ENCODE measurements around the gene MRPL58. TPM values are rescaled to one million over a fixed set of nuclear protein-coding genes. Genes with fewer than 3 reads are reported as not detected.
"Not testable (repeated sequence)": the region's sequence is repeated elsewhere in the genome, so short reads cannot be mapped to it uniquely, and the experiment has no call there.

Gene MRPL58
- total and polyA plus RNA-seq, 2 of the 8 experiments (the other 6 are each of a cell fraction or from before 2014, with no cell fraction given) = 43.6 to 49.1 TPM

DNA sequence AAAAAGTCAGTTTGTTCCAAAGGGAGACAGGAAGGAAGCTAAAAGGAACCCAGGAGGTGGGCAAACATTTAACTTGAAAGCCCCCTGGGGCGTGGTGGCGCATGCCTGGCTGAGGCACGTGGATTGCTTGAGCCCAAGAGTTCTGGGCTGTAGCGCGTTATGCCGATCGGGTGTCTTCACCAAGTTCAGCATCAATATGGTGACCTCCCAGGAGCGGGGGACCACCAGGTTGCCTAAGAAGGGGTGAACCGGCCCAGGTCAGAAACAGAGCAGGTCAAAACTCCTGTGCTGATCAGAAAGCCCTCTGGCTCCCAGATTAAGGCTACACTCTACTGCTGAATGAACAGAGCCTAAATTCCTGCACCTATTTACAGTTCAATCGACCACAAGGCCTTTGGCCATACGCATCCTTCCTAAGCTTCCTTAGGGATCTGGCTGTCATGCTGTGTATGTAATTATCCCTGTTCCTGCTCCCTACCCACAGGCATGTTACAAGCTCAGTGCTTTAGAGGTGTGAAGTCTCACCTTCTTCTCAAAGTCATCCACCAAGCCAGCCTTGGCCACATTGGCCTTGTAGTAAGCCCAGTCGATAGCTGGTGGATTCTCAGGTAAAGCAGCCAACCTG, 29.3 kb downstream of the MRPL58 start (continued):
- TF ChIP-seq ATF2 (IDR thresholded peaks at IDR 0.05; ENCODE audit: low read length) (no peak), BRCA1 (IDR thresholded peaks at IDR 0.05; ENCODE audit: low read depth, low read length) (no peak), EGR1 (IDR thresholded peaks at IDR 0.05; ENCODE audit: borderline replicate concordance, low read depth, low read length) (no peak), SP2 (IDR thresholded peaks at IDR 0.05; ENCODE audit: low read length) (no peak), POU5F1 (IDR thresholded peaks at IDR 0.05; ENCODE audit: low read depth, low read length) (no peak), YY1 (IDR thresholded peaks at IDR 0.05; ENCODE audit: low read depth, low read length) (no peak), CTBP2 (IDR thresholded peaks at IDR 0.05; ENCODE audit: borderline replicate concordance, insufficient read depth, insufficient read length, low read length) (no peak)

GRCh38 chr17:75043789-75044188, 31.3 kb downstream of the MRPL58 start:
- H3K27me3 ChIP-seq (replicated peaks in 1 of 4; ENCODE audit: control insufficient read depth in 3 of 4, extremely low read depth in 1 of 4, insufficient read depth in 3 of 4, low read length in 3 of 4); H2BK15ac ChIP-seq (ENCODE audit: low read length); H3K4me2 ChIP-seq (ENCODE audit: insufficient read depth in 1 of 2, low read depth in 2 of 2, low read length in 2 of 2); FAIRE-seq; H3K14ac ChIP-seq (ENCODE audit: insufficient read length); H2AFZ ChIP-seq (ENCODE audit: low read length); H2BK5ac ChIP-seq (ENCODE audit: low read depth, low read length); H3K23ac ChIP-seq (ENCODE audit: insufficient read length); H3K23me2 ChIP-seq (ENCODE audit: low read depth, low read length); H4K20me1 ChIP-seq (replicated peaks in 1 of 2; ENCODE audit: control insufficient read depth in 1 of 2, insufficient read depth in 2 of 2, low read length in 2 of 2); H4K5ac ChIP-seq (ENCODE audit: insufficient read length, low read depth, low read length); H3K27ac ChIP-seq (ENCODE audit: low read depth, low read length); DNase-seq (ENCODE audit: low read depth in 1 of 2, low spot score in 2 of 2); H3K9ac ChIP-seq (replicated peaks in 1 of 4; ENCODE audit: extremely low read depth in 1 of 4, low read depth in 3 of 4, low read length in 3 of 4); H3K9me3 ChIP-seq (ENCODE audit: insufficient read depth in 2 of 2, low read depth in 1 of 2, low read length in 1 of 2); H2BK12ac ChIP-seq (ENCODE audit: low read depth, low read length); H3K56ac ChIP-seq (replicated peaks; ENCODE audit: insufficient read length, low read depth, low read length); H4K8ac ChIP-seq (ENCODE audit: extremely low read depth, insufficient read depth, low read length); H2AK5ac ChIP-seq (ENCODE audit: low read depth, low read length); H3K18ac ChIP-seq (ENCODE audit: extremely low read depth, low read length); H3K79me1 ChIP-seq (ENCODE audit: low read depth, low read length); H3K4me3 ChIP-seq (ENCODE audit: extremely low read depth in 1 of 4, insufficient read depth in 2 of 4, low read depth in 3 of 4, low read length in 4 of 4): not testable (repeated sequence)
- H3K36me3 ChIP-seq (ENCODE audit: control insufficient read depth in 2 of 4, insufficient read depth in 4 of 4, low read length in 3 of 4) = peaks cover 4 to 37% (median 22%) of the 10 kb centered on the region in 4 experiments; a peak in 7 of 8 replicates
- 0 out of 2 replicates have a peak overlapping the region, but pooled peaks have one; percentile 72 for H2BK20ac ChIP-seq (ENCODE audit: low read length)
- 82% methylated on average over 4 of the region's 5 CpGs; no CpG with 5 or more reads in 1 of the 2 experiments for WGBS, 2 experiments (ENCODE audit: extremely low coverage in 1 of 2, insufficient coverage in 1 of 2, insufficient read length in 1 of 2, insufficient replicate concordance in 2 of 2, low coverage in 1 of 2, low lambda C conversion rate in 2 of 2, missing lambda C conversion rate in 1 of 2)
- peak overlapping the region; percentile 15 for H4K91ac ChIP-seq (replicated peaks; ENCODE audit: insufficient read length, low read length)
- H3K79me2 ChIP-seq (ENCODE audit: control insufficient read depth in 1 of 2, insufficient read depth in 2 of 2, low read length in 2 of 2) = peaks cover 8 to 24% of the 10 kb centered on the region in 2 experiments
- H2BK120ac ChIP-seq (replicated peaks; ENCODE audit: low read depth, low read length) = peak overlapping the region; percentile 80
- H3K4me1 ChIP-seq (replicated peaks in 1 of 4; ENCODE audit: control insufficient read depth in 3 of 4, insufficient read depth in 4 of 4, low read length in 3 of 4) = peaks cover 4 to 18% (median 6%) of the 10 kb centered on the region in 4 experiments; a peak in 6 of 7 replicates
- H3K4ac ChIP-seq (replicated peaks; ENCODE audit: insufficient read length, low read depth, low read length) = peak overlapping the region; percentile 81
- CTCF ChIA-PET (ENCODE audit: partially characterized antibody) = interaction anchor here (0.6 to 2.5 kb wide), 5 partner anchors 16 to 169 kb away, joined by 3 to 9 read pairs (median 4); no protein-coding TSS in a partner anchor
- POLR2A ChIA-PET (ENCODE audit: partially characterized antibody) = interaction anchor here (0.7 to 1.8 kb wide), 4 partner anchors 9 to 35 kb away, joined by 3 to 9 read pairs (median 4); partner anchors contain the start of gene MRPL58
